IMR-90 (cell line): ENCODE measurements around the gene PREP.

Experiments
- CEBPB ChIP-seq: IDR thresholded peaks from 2 replicates; pipeline ENCODE4 v1.6.1; 2012; ENCODE audit warnings: low read depth, low read length, improper control_type of control experiment
- CHD1 ChIP-seq: IDR thresholded peaks from 2 replicates; pipeline ENCODE4 v1.6.1; 2012; ENCODE audit warnings: low read depth, low read length, improper control_type of control experiment
- CTCF ChIP-seq: conservative IDR thresholded peaks from 2 replicates; pipeline ENCODE4 v1.5.1; 2012; ENCODE audit warnings: mild to moderate bottlenecking, low read depth, low read length, improper control_type of control experiment
- FOS ChIP-seq: fragments of 150-350 bp; IDR thresholded peaks from 2 replicates; pipeline ENCODE4 v1.6.1; 2016; ENCODE audit warnings: low read depth, low read length
- MAZ ChIP-seq: IDR thresholded peaks from 2 replicates; pipeline ENCODE4 v1.6.1; 2012; ENCODE audit warnings: low read depth, mild to moderate bottlenecking, low read length, improper control_type of control experiment, moderate library complexity, borderline replicate concordance
- NFE2L2 ChIP-seq: fragments of 150-350 bp; IDR thresholded peaks from 2 replicates; pipeline ENCODE4 v1.6.1; 2016; ENCODE audit warnings: low read depth, mild to moderate bottlenecking, low read length
- POLR2A ChIP-seq: IDR thresholded peaks from 2 replicates; pipeline ENCODE4 v1.6.1; 2012; ENCODE audit warnings: mild to moderate bottlenecking, low read depth, low read length
- RCOR1 ChIP-seq: IDR thresholded peaks from 2 replicates; pipeline ENCODE4 v1.6.1; 2012; ENCODE audit warnings: mild to moderate bottlenecking, low read length, improper control_type of control experiment; ENCODE audit not compliant: insufficient replicate concordance
- RFX5 ChIP-seq: IDR thresholded peaks from 2 replicates; pipeline ENCODE4 v1.8.0; 2012; ENCODE audit warnings: low read depth, mild to moderate bottlenecking, low read length, moderate library complexity

DNA sequence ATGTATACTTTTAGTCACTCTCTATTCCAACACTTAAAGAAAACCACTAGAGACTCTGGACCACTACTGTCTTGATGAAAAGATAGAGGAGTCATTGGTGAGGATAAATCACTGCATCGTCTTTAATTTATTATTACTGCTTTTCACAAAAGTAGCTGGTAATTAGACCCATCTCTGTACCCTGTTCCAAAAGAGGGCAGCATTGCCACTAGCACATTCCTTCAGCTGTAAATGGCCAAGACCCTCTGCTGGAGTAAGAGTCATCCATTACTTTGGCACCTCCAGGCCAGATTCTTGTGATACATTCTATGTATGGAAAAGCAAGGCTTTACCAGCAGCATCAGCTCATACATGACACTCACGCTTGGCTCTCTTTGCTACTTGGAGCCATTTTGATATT lies 49.5 kb upstream of the PREP start:
- TF ChIP-seq CTCF (no peak), FOS (no peak), CHD1 (no peak), RFX5 (no peak), POLR2A (no peak), CEBPB (no peak), MAZ (no peak), RCOR1 (no peak), NFE2L2 (no peak)
